Measurements from ENCODE around the gene TANC1.
"Not testable (repeated sequence)": the region's sequence is repeated elsewhere in the genome, so short reads cannot be mapped to it uniquely, and the experiment has no call there.

Gene TANC1

DNA sequence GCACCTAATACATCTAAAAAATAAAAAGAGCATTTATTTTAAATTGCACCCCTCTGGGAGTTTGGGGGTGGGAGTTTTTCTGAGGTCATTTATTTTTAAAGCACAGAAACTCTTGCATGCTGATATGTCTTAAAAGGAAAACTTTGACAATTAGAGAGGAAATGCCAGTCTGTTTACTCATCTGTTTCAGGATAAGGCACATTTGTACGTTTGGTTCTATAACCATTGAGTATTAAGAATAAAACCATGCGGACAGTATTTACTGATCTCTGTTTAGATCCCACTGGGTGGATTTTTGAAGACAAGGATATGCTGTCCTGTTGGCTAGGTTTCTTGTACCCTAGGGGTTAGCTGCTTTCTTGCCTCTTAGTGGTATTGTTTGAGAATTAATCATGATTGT is 122.9 kb downstream of the TANC1 start:
- TF ChIP-seq, protein P1, sequence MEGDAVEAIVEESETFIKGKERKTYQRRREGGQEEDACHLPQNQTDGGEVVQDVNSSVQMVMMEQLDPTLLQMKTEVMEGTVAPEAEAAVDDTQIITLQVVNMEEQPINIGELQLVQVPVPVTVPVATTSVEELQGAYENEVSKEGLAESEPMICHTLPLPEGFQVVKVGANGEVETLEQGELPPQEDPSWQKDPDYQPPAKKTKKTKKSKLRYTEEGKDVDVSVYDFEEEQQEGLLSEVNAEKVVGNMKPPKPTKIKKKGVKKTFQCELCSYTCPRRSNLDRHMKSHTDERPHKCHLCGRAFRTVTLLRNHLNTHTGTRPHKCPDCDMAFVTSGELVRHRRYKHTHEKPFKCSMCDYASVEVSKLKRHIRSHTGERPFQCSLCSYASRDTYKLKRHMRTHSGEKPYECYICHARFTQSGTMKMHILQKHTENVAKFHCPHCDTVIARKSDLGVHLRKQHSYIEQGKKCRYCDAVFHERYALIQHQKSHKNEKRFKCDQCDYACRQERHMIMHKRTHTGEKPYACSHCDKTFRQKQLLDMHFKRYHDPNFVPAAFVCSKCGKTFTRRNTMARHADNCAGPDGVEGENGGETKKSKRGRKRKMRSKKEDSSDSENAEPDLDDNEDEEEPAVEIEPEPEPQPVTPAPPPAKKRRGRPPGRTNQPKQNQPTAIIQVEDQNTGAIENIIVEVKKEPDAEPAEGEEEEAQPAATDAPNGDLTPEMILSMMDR (IDR thresholded peaks at IDR 0.05; ENCODE audit: extremely low read depth, insufficient read depth, missing control alignments): no peak
- in situ Hi-C loops (cut with MboI; ENCODE audit: low pct_unique_long_range_greater_than_20kb, low sequenced_read_pairs, unreplicated experiment): no loop called here
- no peak for DNase-seq (ENCODE audit: low spot score)

DNA sequence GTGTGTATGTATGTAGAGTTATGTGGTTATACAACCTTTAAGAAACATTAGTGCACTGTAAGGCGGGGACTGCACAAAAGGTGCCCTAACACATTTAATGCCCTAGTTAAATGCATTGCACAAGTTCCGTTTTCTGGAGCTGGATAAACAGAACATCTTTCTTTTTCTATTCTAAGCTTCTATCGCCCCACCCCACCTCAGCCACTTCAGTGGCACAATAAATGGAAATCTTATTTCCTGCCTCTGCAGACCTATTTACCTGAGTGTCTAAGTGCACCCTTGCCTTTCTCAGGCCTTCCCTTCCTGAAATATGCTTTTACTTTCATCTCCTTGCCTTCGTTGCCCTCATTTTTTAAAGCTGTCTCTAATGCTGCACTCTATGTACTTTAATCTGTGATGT is 123.5 kb downstream of the TANC1 start:
- in situ Hi-C loops (cut with MboI; ENCODE audit: low pct_unique_long_range_greater_than_20kb, low sequenced_read_pairs, unreplicated experiment): no loop called here

DNA sequence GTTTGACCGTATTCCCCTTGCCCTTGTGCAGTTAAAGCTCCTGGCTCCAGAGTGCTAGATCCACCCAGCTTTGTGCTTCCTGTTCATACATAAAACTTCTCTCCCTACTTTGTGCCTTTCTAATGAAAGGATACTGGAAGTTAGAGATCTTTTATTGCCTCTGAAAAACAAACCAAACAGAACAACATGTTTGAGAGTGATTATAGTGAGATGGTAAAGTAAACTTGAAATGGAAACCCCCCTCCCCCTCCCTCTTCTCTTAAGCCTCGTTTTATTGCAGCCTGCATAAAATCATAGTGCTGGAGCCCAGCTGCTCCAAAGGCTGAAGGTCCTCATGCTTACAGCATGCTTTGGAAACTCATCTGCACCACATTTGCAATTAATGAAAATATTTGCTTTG is 125.1 kb downstream of the TANC1 start:
- DNase-seq (ENCODE audit: low spot score): no peak
- TF ChIP-seq, protein P1 (IDR thresholded peaks at IDR 0.05; ENCODE audit: extremely low read depth, insufficient read depth, missing control alignments): no peak
- in situ Hi-C loops (cut with MboI; ENCODE audit: low pct_unique_long_range_greater_than_20kb, low sequenced_read_pairs, unreplicated experiment): no loop called here

More for the DNA sequence above, 123.5 kb downstream of the TANC1 start:
- TF ChIP-seq, protein P1 (IDR thresholded peaks at IDR 0.05; ENCODE audit: extremely low read depth, insufficient read depth, missing control alignments): no peak
- DNase-seq (ENCODE audit: low spot score): no peak

DNA sequence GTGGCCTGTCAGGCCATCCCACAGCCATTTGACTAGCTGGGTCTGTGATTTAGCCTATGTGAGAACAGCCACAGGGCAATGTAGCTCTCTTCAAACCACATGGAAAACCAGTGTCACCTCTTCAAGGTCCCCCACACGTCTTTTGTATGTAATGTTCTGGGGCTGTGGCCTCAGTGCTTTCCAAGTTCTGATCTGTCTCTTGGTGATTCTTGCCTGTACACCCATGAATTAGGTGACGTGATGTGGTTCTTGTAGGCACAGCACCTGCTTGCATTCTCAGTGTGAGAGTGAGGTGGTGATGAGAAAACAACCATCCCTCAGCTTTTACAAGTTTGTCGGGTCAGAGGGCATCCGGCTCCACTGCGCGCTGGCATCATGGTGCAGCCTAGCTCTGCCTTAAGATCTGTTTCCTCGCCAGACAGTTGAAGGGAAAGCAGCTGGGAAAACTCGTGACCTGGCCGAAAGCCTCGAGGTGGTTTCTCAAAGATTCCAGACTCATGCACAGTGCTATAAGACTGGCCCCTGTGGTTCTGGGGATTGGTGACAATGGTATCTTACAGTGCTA is 125.8 kb downstream of the TANC1 start:
- TF ChIP-seq, protein P1 (IDR thresholded peaks at IDR 0.05; ENCODE audit: extremely low read depth, insufficient read depth, missing control alignments): no peak
- in situ Hi-C loops (cut with MboI; ENCODE audit: low pct_unique_long_range_greater_than_20kb, low sequenced_read_pairs, unreplicated experiment): no loop called here
- no peak for DNase-seq (ENCODE audit: low spot score)

DNA sequence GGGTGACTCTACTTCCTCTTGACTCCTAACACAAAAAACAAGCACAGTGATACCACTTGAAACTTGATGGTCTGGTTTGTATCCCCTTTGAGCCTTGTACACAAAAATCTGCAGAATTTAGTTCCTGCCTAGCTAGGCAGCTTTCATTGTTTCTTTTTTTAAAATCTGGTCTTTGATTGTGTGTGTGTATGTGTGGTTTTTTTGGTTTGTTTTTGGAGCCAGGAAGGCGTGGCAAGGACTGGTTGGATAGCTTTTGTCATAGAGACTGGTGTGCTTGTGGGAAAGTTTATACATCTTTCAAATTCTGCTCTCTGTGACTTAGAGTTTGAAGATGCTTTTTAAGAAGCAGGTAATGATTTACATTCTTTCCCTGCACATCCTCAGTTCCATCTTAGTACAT is 127.4 kb downstream of the TANC1 start:
- in situ Hi-C loops (cut with MboI; ENCODE audit: low pct_unique_long_range_greater_than_20kb, low sequenced_read_pairs, unreplicated experiment): no loop called here
- DNase-seq (ENCODE audit: low spot score): no peak
- TF ChIP-seq, protein P1 (IDR thresholded peaks at IDR 0.05; ENCODE audit: extremely low read depth, insufficient read depth, missing control alignments): no peak

DNA sequence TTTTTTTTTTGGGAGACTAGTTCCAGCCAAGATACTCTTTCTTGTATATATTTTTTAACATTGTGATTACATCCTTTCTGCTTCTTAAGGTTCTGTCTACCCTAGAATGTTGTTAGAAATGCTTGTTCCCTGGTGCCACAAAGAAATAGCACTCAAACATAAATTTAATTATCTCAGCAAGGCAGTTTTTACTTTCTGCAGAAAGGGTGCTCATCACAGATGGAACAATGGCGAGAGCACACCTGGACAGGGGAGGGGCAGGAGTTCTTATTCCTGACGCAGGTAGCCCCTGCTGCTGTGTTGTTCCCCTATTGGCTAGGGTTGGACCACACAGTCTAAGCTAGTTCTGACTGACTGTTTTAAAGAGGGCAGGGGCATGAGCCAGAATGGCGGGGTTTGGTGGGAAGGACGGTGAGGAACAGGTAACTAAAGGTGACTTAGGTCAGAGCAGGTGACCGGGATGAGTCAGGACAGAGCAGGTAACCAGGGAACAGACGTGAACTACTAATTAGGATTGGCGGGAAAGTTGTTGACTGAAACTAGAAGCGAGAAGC is 127.9 kb downstream of the TANC1 start:
- DNase-seq (ENCODE audit: low spot score); in situ Hi-C loops (cut with MboI; ENCODE audit: low pct_unique_long_range_greater_than_20kb, low sequenced_read_pairs, unreplicated experiment): not testable (repeated sequence)

DNA sequence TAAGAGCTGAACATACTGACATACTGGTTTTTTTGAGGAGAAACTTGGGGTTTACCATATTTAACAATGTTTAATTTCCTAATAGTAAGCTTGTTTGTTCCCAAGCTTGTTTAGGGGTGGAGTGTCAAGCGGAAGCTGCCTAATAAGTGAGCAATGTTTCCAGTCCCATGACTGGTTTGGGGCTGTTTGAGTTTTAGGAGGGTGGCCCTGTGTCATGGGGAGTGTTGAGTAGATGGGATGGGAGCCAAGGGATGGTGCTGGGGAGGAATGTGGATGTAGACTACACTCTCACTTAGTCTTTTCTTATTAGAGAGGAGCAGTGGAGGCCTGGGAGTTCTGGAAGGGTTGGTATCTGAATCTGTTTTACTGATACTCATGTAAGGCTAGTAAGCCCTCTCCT is 128.5 kb downstream of the TANC1 start:
- TF ChIP-seq, protein P1 (IDR thresholded peaks at IDR 0.05; ENCODE audit: extremely low read depth, insufficient read depth, missing control alignments): no peak
- no peak for DNase-seq (ENCODE audit: low spot score)

More for the DNA sequence above, 128.5 kb downstream of the TANC1 start:
- in situ Hi-C loops (cut with MboI; ENCODE audit: low pct_unique_long_range_greater_than_20kb, low sequenced_read_pairs, unreplicated experiment): no loop called here
